ENCODE results near the gene PTPN14.

DNA sequence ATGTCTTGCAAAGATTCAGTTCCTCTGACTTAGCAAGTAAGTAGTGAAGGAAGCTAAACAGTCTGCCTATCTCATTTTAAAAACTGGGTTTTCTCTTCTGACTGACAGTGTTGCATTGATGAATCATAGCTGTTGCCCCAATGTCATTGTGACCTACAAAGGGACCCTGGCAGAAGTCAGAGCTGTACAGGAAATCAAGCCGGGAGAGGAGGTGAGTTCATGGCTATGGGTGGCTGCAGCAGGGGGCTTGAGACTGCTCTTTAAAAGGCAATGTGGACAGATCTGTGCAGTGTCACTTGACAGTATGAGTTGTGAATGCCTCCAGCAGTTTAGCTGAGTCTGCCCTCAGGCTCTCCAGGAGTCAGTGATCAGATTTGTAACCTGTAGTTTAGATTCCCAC, 223.9 kb downstream of the PTPN14 start:
- TF ChIP-seq POLR2AphosphoS5 (IDR thresholded peaks at IDR 0.05), result no peak
- TF ChIP-seq, protein P1, sequence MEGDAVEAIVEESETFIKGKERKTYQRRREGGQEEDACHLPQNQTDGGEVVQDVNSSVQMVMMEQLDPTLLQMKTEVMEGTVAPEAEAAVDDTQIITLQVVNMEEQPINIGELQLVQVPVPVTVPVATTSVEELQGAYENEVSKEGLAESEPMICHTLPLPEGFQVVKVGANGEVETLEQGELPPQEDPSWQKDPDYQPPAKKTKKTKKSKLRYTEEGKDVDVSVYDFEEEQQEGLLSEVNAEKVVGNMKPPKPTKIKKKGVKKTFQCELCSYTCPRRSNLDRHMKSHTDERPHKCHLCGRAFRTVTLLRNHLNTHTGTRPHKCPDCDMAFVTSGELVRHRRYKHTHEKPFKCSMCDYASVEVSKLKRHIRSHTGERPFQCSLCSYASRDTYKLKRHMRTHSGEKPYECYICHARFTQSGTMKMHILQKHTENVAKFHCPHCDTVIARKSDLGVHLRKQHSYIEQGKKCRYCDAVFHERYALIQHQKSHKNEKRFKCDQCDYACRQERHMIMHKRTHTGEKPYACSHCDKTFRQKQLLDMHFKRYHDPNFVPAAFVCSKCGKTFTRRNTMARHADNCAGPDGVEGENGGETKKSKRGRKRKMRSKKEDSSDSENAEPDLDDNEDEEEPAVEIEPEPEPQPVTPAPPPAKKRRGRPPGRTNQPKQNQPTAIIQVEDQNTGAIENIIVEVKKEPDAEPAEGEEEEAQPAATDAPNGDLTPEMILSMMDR (IDR thresholded peaks at IDR 0.05; ENCODE audit: poor library complexity, severe bottlenecking), result no peak
- TF ChIP-seq, protein P2, sequence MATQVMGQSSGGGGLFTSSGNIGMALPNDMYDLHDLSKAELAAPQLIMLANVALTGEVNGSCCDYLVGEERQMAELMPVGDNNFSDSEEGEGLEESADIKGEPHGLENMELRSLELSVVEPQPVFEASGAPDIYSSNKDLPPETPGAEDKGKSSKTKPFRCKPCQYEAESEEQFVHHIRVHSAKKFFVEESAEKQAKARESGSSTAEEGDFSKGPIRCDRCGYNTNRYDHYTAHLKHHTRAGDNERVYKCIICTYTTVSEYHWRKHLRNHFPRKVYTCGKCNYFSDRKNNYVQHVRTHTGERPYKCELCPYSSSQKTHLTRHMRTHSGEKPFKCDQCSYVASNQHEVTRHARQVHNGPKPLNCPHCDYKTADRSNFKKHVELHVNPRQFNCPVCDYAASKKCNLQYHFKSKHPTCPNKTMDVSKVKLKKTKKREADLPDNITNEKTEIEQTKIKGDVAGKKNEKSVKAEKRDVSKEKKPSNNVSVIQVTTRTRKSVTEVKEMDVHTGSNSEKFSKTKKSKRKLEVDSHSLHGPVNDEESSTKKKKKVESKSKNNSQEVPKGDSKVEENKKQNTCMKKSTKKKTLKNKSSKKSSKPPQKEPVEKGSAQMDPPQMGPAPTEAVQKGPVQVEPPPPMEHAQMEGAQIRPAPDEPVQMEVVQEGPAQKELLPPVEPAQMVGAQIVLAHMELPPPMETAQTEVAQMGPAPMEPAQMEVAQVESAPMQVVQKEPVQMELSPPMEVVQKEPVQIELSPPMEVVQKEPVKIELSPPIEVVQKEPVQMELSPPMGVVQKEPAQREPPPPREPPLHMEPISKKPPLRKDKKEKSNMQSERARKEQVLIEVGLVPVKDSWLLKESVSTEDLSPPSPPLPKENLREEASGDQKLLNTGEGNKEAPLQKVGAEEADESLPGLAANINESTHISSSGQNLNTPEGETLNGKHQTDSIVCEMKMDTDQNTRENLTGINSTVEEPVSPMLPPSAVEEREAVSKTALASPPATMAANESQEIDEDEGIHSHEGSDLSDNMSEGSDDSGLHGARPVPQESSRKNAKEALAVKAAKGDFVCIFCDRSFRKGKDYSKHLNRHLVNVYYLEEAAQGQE (IDR thresholded peaks at IDR 0.05; ENCODE audit: borderline replicate concordance), result no peak

Measured in neural cell (in vitro differentiated cells).